Pancreas (tissue), 8 donors: ENCODE measurements around the gene ENDOU. TPM values are rescaled to one million over a fixed set of nuclear protein-coding genes. Genes with fewer than 3 reads are reported as not detected.

ENCODE experiments used
- polyA plus RNA-seq, 2 donors: library from polyadenylated mRNA; stranded (reverse); fragments of 200-250 nt; gene quantifications; one replicate each; pipeline ENCODE4 v1.2.3, GENCODE V29; 2013
- total RNA-seq, 6 donors: library from RNA; stranded (reverse); fragmentation: NEBNext Ultra II Directional in 4 of 6; extraction: Animal tissue kit (Norgen Biotek cat#: 25700) in 4 of 6; gene quantifications; one replicate each; pipeline versions ENCODE4 v1.2.1 to v1.2.4, GENCODE V29; 2021 to 2023
- donor health status: healthy with polysubstance abuse.
- donor health status: DM: no; HTN: no; CAD: no; lungs with moderate emphysema.
- donor health status: DM: no; HTN: no; CAD: no.
- donor health status: Bipolar disorder and iron deficiency.
- donor health status: DM: yes; HTN: yes; CAD: no.
- donor health status: DM: no; HTN: no; CAD: no.
- donor health status: DM: no; HTN: no; CAD: no.
- donor health status: DM: yes; HTN: yes; CAD: no.

Gene ENDOU
- total and polyA plus RNA-seq, 8 donors: 0.11 to 0.23 (median 0.20) TPM; not detected in 5

Other genes starting within 250 kb of the ENDOU start
- 10 to 100 TPM in 2 of 6 donors, 1 to 10 TPM in 4; 6.0 to 12.1 (median 9.2) TPM for gene RPAP3, start 19.5 kb downstream of the ENDOU start, total RNA-seq
- 1 to 10 TPM; 3.3 to 8.8 TPM for gene RPAP3, start 19.5 kb downstream of the ENDOU start, polyA plus RNA-seq
- gene RAPGEF3, start 33.4 kb upstream of the ENDOU start, total RNA-seq: 1 to 10 TPM; 2.5 to 6.7 (median 5.0) TPM
- gene RAPGEF3, start 33.4 kb upstream of the ENDOU start, polyA plus RNA-seq: 10 to 100 TPM; 51.4 to 54.4 TPM
- 10 to 100 TPM; 12.2 to 17.2 (median 13.9) TPM for gene SLC48A1, start 47.7 kb upstream of the ENDOU start, total RNA-seq
- 10 to 100 TPM; 12.4 to 14.2 TPM for gene SLC48A1, start 47.7 kb upstream of the ENDOU start, polyA plus RNA-seq
- 10 to 100 TPM; 17.9 to 45.5 (median 20.1) TPM for gene HDAC7, start 94.4 kb upstream of the ENDOU start, total RNA-seq
- 10 to 100 TPM; 36.6 to 48.1 TPM for gene HDAC7, start 94.4 kb upstream of the ENDOU start, polyA plus RNA-seq
- 1 to 10 TPM; 1.3 to 5.5 (median 3.5) TPM for gene VDR, start 179.5 kb upstream of the ENDOU start, total RNA-seq
- 1 to 10 TPM; 1.2 to 1.7 TPM for gene VDR, start 179.5 kb upstream of the ENDOU start, polyA plus RNA-seq
- 10 to 100 TPM; 25.6 to 42.1 (median 31.7) TPM for gene TMEM106C, start 238.1 kb upstream of the ENDOU start, total RNA-seq
- gene TMEM106C, start 238.1 kb upstream of the ENDOU start, polyA plus RNA-seq: 10 to 100 TPM; 24.7 to 44.7 TPM